Testis (tissue), 3 donors: ENCODE results near the gene NFATC2. TPM values are rescaled to one million over a fixed set of nuclear protein-coding genes. Genes with fewer than 3 reads are reported as not detected.

Experiments
- DNase-seq: peaks from one replicate; pipeline ENCODE4 v3.0.0-alpha.2; 2019
- H3K27ac ChIP-seq, 2 donors: fragments of 200-600 bp; sonication (generic); one replicate each; pipeline ENCODE4 v1.5.1; 2019
- H3K27me3 ChIP-seq: fragments of 200-600 bp; sonication (generic); one replicate; pipeline ENCODE4 v1.5.1; 2019
- H3K36me3 ChIP-seq: fragments of 200-600 bp; sonication (generic); one replicate; pipeline ENCODE4 v1.5.1; 2017; ENCODE audit warnings: low read depth; ENCODE audit errors: missing control alignments
- H3K4me1 ChIP-seq: fragments of 200-600 bp; sonication (generic); one replicate; pipeline ENCODE4 v1.5.1; 2019
- H3K4me3 ChIP-seq, 2 donors: fragments of 200-600 bp; sonication (generic); one replicate each; pipeline ENCODE4 v1.5.1; 2017 to 2019
- H3K9me3 ChIP-seq: fragments of 200-600 bp; sonication (generic); one replicate; pipeline ENCODE4 v1.5.1; 2017
- CTCF ChIP-seq, 3 experiments: fragments of 450-650 bp in 2 of 3; fragments of 200-600 bp in 1 of 3; sonication (generic) in 1 of 3; IDR thresholded peaks; one replicate each; pipeline ENCODE4 v1.5.1; 2016 to 2019; ENCODE audit warnings: antibody characterized with exemption in 3 of 3, mild to moderate bottlenecking in 2 of 3, moderate library complexity in 1 of 3
- POLR2A ChIP-seq: fragments of 450-650 bp; IDR thresholded peaks from one replicate; pipeline ENCODE4 v1.6.1; 2017; ENCODE audit warnings: antibody characterized with exemption, mild to moderate bottlenecking, moderate library complexity
- WGBS, 2 donors: methylation state at CpG; one replicate each; pipeline ENCODE4 v1.1.5; 2018; 5-methylcytosine and 5-hydroxymethylcytosine counted together
- intact Hi-C: fragments of 100-400 bp; cut with DNase I; formaldehyde crosslinking; loops from one replicate; pipeline ENCODE4 v1.15.1; 2023; ENCODE audit warnings: low total_unique reads
- polyA plus RNA-seq: library from polyadenylated mRNA; stranded (reverse); fragments of 350-450 nt; fragmentation: Illumina TruSeq; extraction: RNeasy Lipid Tissue Mini Kit (QIAGEN cat#74804); gene quantifications from one replicate; pipeline ENCODE4 v1.2.3, GENCODE V29; 2014; ENCODE audit warnings: low read depth, low replicate concordance; ENCODE audit not compliant: insufficient read depth
- total RNA-seq, 2 donors: library from RNA; depleted of rRNA; stranded (reverse); fragments of >200 nt; gene quantifications; one replicate each; pipeline ENCODE4 v1.2.3, GENCODE V29; 2016

The NFATC2 gene
- total and polyA plus RNA-seq, 3 donors from 2014 or later: 5.4 to 7.5 (median 6.5) TPM

DNA sequence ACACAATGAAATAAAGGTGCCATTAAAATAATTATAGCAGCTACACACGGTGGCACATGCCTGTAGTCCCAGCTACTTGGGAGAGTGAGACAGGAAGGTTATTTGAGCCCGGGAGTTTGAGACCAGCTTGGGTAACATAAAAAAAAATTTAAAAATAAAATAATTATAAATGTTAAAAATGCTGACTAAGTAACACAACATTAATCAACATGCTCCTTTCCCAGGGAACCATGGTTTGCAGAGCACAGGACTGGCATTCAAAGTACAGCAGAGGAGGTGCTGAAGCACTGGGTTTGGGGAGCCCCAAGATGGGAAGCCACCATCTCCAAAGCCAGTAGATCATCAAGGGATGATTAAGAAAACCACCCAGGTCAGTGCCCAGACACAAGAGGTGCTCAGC is 51.9 kb downstream of the NFATC2 start:
- H3K27ac ChIP-seq: no peak overlapping the region
- peaks cover 9% of the 10 kb centered on the region for H3K4me1 ChIP-seq
- DNase-seq: no peak
- WGBS, 2 donors: 86 to 90% methylated on average over 2 of the region's 2 CpGs
- H3K9me3 ChIP-seq: no peaks in the 10 kb centered on the region
- no peaks in the 10 kb centered on the region for H3K27me3 ChIP-seq
- no peak for TF ChIP-seq POLR2A
- TF ChIP-seq CTCF (IDR thresholded peaks at IDR 0.05): no peak
- no peaks in the 10 kb centered on the region for H3K36me3 ChIP-seq
- H3K4me3 ChIP-seq: no peak overlapping the region
- intact Hi-C loops: no loop called here

DNA sequence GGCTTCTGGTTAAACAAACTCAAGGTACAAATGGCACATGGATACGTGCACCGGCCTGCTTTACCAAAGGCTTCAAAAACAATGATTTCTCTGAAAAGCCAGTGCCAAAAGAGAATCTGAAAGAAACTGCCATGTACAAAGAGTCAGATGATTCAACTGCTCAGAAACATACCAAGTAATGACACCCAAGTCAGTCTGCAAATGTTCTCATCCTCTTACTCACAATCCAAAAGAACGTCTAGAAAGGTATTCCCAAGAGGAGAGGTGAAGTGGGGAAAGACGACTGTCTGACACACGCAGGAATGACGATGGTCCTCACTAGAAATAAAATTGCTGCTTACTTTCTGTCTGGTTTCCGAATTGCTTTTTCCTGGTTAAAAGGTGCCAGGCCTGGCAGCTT is 52.9 kb downstream of the NFATC2 start:
- 91 to 92% methylated on average over 7 of the region's 7 CpGs for WGBS, 2 donors
- no peaks in the 10 kb centered on the region for H3K27me3 ChIP-seq
- no peaks in the 10 kb centered on the region for H3K9me3 ChIP-seq
- peaks cover 9% of the 10 kb centered on the region for H3K4me1 ChIP-seq
- H3K36me3 ChIP-seq: no peaks in the 10 kb centered on the region
- intact Hi-C loops: no loop called here
- no peak overlapping the region for H3K27ac ChIP-seq
- H3K4me3 ChIP-seq: no peak overlapping the region
- TF ChIP-seq POLR2A (no peak), CTCF (IDR thresholded peaks at IDR 0.05) (no peak)
- DNase-seq: no peak

GRCh38 chr20:51488331-51488730 is 54.2 kb downstream of the NFATC2 start:
- Histone ChIP-seq H3K4me3 (no peak overlapping the region), H3K9me3 (no peaks in the 10 kb centered on the region), H3K27ac (no peak overlapping the region), H3K27me3 (no peaks in the 10 kb centered on the region), H3K36me3 (no peaks in the 10 kb centered on the region), H3K4me1 (peaks cover 9% of the 10 kb centered on the region)
- DNase-seq: no peak
- intact Hi-C loops: no loop called here
- TF ChIP-seq POLR2A (no peak), CTCF (IDR thresholded peaks at IDR 0.05) (no peak)
- 91 to 92% methylated on average over 5 of the region's 5 CpGs for WGBS, 2 donors

- H3K27ac ChIP-seq: no peak overlapping the region
- intact Hi-C loops: no loop called here
- DNase-seq: no peak
- no peaks in the 10 kb centered on the region for H3K36me3 ChIP-seq
- H3K9me3 ChIP-seq: no peaks in the 10 kb centered on the region
- no peak overlapping the region for H3K4me3 ChIP-seq
- no peaks in the 10 kb centered on the region for H3K27me3 ChIP-seq
- TF ChIP-seq POLR2A (no peak), CTCF (IDR thresholded peaks at IDR 0.05) (no peak)
- 79 to 90% methylated on average over 20 of the region's 20 CpGs for WGBS, 2 donors
- H3K4me1 ChIP-seq: peaks cover 9% of the 10 kb centered on the region
These were observed 54.8 kb downstream of the NFATC2 start for GRCh38 chr20:51487565-51488268.

DNA sequence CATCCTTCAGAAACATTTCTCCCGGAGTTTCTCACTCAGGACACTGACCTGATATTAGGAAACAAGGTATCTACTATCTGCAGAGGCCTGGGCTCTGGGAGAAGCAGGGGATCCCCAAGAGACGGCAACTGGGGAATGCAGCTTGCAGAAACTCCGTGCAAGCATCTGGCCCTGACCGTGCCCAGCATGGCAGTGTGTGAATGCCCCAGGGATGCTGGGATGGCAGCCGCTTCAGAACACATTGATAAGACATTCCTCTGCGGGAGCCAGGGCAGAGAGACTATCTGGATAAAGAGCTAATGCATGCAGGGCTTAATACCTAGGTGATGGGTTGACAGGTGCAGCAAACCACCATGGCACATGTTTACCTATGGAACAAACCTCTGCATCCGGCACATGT is 55.4 kb downstream of the NFATC2 start:
- Histone ChIP-seq H3K4me3 (no peak overlapping the region), H3K27ac (no peak overlapping the region), H3K9me3 (no peaks in the 10 kb centered on the region), H3K4me1 (peaks cover 4% of the 10 kb centered on the region), H3K36me3 (no peaks in the 10 kb centered on the region), H3K27me3 (no peaks in the 10 kb centered on the region)
- 76 to 81% methylated on average over 7 of the region's 7 CpGs for WGBS, 2 donors
- TF ChIP-seq CTCF (IDR thresholded peaks at IDR 0.05) (no peak), POLR2A (no peak)
- DNase-seq: peak; percentile 31
- intact Hi-C loops: no loop called here
